Measurements from ENCODE around the gene LRGUK.

DNA sequence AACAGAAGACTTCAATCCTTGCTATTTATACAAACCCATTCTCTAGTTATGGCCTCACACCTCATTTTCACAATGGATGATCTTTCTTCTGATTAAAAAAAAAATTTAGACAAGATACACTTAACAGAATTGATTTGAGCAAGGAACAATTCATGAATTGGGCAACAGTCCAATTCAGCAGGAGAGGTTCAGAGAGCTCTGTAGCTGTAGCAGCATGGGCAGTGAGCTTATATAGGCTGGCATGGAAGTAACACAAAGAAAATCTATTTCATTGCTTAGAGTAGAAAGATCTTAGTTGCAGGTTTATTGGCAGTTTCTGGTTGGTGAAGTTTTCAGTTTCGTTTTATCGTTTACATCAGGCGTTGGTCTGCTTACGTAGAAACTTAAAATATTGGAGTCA lies 23.0 kb upstream of the LRGUK start:
- TF ChIP-seq EZH2 (IDR thresholded peaks at IDR 0.05) (no peak), POLR2AphosphoS5 (IDR thresholded peaks at IDR 0.05; ENCODE audit: borderline replicate concordance, low read depth, low read length) (no peak), FOXP2 (optimal IDR thresholded peaks at IDR 0.05; ENCODE audit: control extremely low read depth, extremely low read length, insufficient read depth) (no peak)
